Heart left ventricle (tissue), 16 donors: Measurements from ENCODE around the gene SULT1C3. TPM values are rescaled to one million over a fixed set of nuclear protein-coding genes. Genes with fewer than 3 reads are reported as not detected.

Experiments used
- ATAC-seq, 4 donors: fragments of 200-7000 bp; cut with Tn5 transposase; one replicate each; pipeline ENCODE4 v1.9.1; 2020 to 2022; ENCODE audit warnings: moderate library complexity in 4 of 4, mild to moderate bottlenecking in 3 of 4, moderate number of reproducible peaks in 1 of 4
- DNase-seq, 5 donors: peaks; one replicate each; pipeline ENCODE4 v3.0.0-alpha.2; 2020
- H3K27ac ChIP-seq, 12 donors: fragments of 200-600 bp; sonication (generic) in 4 of 12; one replicate each; pipeline versions ENCODE4 v1.5.0 to v1.8.0; 2016 to 2022; ENCODE audit warnings: mild to moderate bottlenecking in 2 of 12
- H3K27me3 ChIP-seq, 9 donors: fragments of 200-600 bp; sonication (generic) in 2 of 9; one replicate each; pipeline versions ENCODE4 v1.5.1 to v1.8.0; 2016 to 2022; ENCODE audit warnings: mild to moderate bottlenecking in 3 of 9
- H3K36me3 ChIP-seq, 9 donors: fragments of 200-600 bp; sonication (generic) in 2 of 9; one replicate each; pipeline versions ENCODE4 v1.5.0 to v1.8.0; 2018 to 2022; ENCODE audit warnings: mild to moderate bottlenecking in 2 of 9
- H3K4me1 ChIP-seq, 12 donors: fragments of 200-600 bp; sonication (generic) in 4 of 12; one replicate each; pipeline versions ENCODE4 v1.5.0 to v1.8.0; 2016 to 2022; ENCODE audit warnings: mild to moderate bottlenecking in 3 of 12
- H3K4me3 ChIP-seq, 12 donors: fragments of 200-600 bp; sonication (generic) in 4 of 12; one replicate each; pipeline versions ENCODE4 v1.5.0 to v1.8.0; 2017 to 2022; ENCODE audit warnings: mild to moderate bottlenecking in 9 of 12, moderate library complexity in 4 of 12
- H3K9me3 ChIP-seq, 12 donors: fragments of 200-600 bp; sonication (generic) in 4 of 12; one replicate each; pipeline versions ENCODE4 v1.5.0 to v1.8.0; 2016 to 2022; ENCODE audit warnings: mild to moderate bottlenecking in 1 of 12
- CTCF ChIP-seq, 12 donors: fragments of 200-600 bp; sonication (generic) in 4 of 12; IDR thresholded peaks; one replicate each; pipeline versions ENCODE4 v1.5.0 to v1.8.0; 2018 to 2022; ENCODE audit warnings: antibody characterized with exemption in 12 of 12, mild to moderate bottlenecking in 5 of 12
- POLR2A ChIP-seq, 2 donors: fragments of 450-650 bp; IDR thresholded peaks; one replicate each; pipeline ENCODE4 v1.6.1; 2017; ENCODE audit warnings: antibody characterized with exemption in 2 of 2, mild to moderate bottlenecking in 2 of 2, moderate library complexity in 2 of 2
- WGBS, 4 donors: extraction: QIAGEN DNeasy Blood & Tissue Kit in 2 of 4; methylation state at CpG; one replicate each; pipeline versions ENCODE4 v1.1.5 to v1.1.7; 2013 to 2018; 5-methylcytosine and 5-hydroxymethylcytosine counted together
- intact Hi-C, 10 donors: fragments of 100-400 bp; cut with DNase I; formaldehyde crosslinking; loops; one replicate each; pipeline versions ENCODE4 v1.11.1 to v1.14.2; 2022
- polyA plus RNA-seq, 2 donors: library from polyadenylated mRNA; stranded (reverse); fragments of 200-250 nt; gene quantifications; one replicate each; pipeline ENCODE4 v1.2.3, GENCODE V29; 2013
- total RNA-seq, 9 donors: library from RNA; depleted of rRNA in 2 of 9; stranded (reverse); fragments of >200 nt in 2 of 9; fragmentation: NEBNext Ultra II Directional in 3 of 9; extraction: Animal tissue kit (Norgen Biotek cat#: 25700) in 3 of 9; gene quantifications; one replicate each; pipeline versions ENCODE4 v1.1.0 to v1.2.4, GENCODE V29; 2016 to 2023
- donor health status: ischemic (EF 13 %, LVEDD 7.1; RV severe dilation, severe dysfunction).
- donor health status: healthy with polysubstance abuse.
- donor health status: DM: no; HTN: yes; CAD: no.
- donor health status: DM: no; HTN: no; CAD: no.
- donor health status: ischemic (EF 25% LVEDD 6.9; RV normal size, moderate dysfunction).
- donor health status: ischemic (EF 25% LVEDD 5.7; RV mildly dilated, moderate dysfunction).
- donor health status: healthy.
- donor health status: DM: yes; HTN: yes; CAD: no.
- donor health status: ischemic (EF 35%, LVEDD 5.7; RV mildly dilated, moderate dysfunction).
- donor health status: nonischemic (EF 11% LVEDD 7.7; RV severe dilation, severe dysfunction).
- donor health status: DM: yes; HTN: yes; CAD: no.
- donor health status: PGD.
- donor health status: ischemic (EF 29% LVEDD 5.4; RV normal size, mild dysfunction).
- donor health status: nonischemic (EF 23%, LVEDD 6.1; RV moderate dilation, normal function).

The SULT1C3 gene
- total and polyA plus RNA-seq, 11 donors = not detected

- ATAC-seq = no peak
- Histone ChIP-seq H3K4me1 (no peaks in the 10 kb centered on the region), H3K4me3 (no peak overlapping the region), H3K27me3 (no peaks in the 10 kb centered on the region), H3K9me3 (no peaks in the 10 kb centered on the region), H3K27ac (no peak overlapping the region), H3K36me3 (no peaks in the 10 kb centered on the region)
- WGBS, 4 donors = 19 to 40% (median 32%) methylated on average over 1 of the region's 1 CpG
- no peak for DNase-seq
- intact Hi-C loops = no loop called here
- TF ChIP-seq CTCF (IDR thresholded peaks at IDR 0.05) (no peak), POLR2A (IDR thresholded peaks at IDR 0.05) (no peak)
Measured at GRCh38 chr2:108253106-108253505, 13.3 kb downstream of the SULT1C3 start.

- TF ChIP-seq POLR2A (IDR thresholded peaks at IDR 0.05) (no peak), CTCF (IDR thresholded peaks at IDR 0.05) (no peak)
- Histone ChIP-seq H3K4me3 (no peak overlapping the region), H3K9me3 (no peaks in the 10 kb centered on the region), H3K27me3 (no peaks in the 10 kb centered on the region), H3K27ac (no peak overlapping the region), H3K4me1 (no peaks in the 10 kb centered on the region), H3K36me3 (no peaks in the 10 kb centered on the region)
- DNase-seq (no peak), ATAC-seq (no peak)
- intact Hi-C loops = no loop called here
- 55 to 82% (median 64%) methylated on average over 3 of the region's 3 CpGs for WGBS, 4 donors
Measured at GRCh38 chr2:108257757-108258331, 18.1 kb downstream of the SULT1C3 start.

GRCh38 chr2:108260773-108261172 lies 21.0 kb downstream of the SULT1C3 start:
- no peaks in the 10 kb centered on the region for H3K36me3 ChIP-seq
- intact Hi-C loops = no loop called here
- no peaks in the 10 kb centered on the region for H3K9me3 ChIP-seq
- H3K4me1 ChIP-seq = no peaks in the 10 kb centered on the region
- no peak for DNase-seq
- H3K27me3 ChIP-seq = no peaks in the 10 kb centered on the region
- ATAC-seq = no peak
- no peak overlapping the region for H3K27ac ChIP-seq
- TF ChIP-seq CTCF (IDR thresholded peaks at IDR 0.05) (no peak), POLR2A (IDR thresholded peaks at IDR 0.05) (no peak)
- 66 to 86% (median 70%) methylated on average over 1 of the region's 1 CpG for WGBS, 4 donors
- H3K4me3 ChIP-seq = no peak overlapping the region

- H3K36me3 ChIP-seq = no peaks in the 10 kb centered on the region
- DNase-seq (no peak), ATAC-seq (no peak)
- no peaks in the 10 kb centered on the region for H3K27me3 ChIP-seq
- H3K4me1 ChIP-seq = peaks cover 0 to under 1% (median 0%) of the 10 kb centered on the region in 12 donors
- TF ChIP-seq POLR2A (IDR thresholded peaks at IDR 0.05) (no peak), CTCF (IDR thresholded peaks at IDR 0.05) (no peak)
- no peak overlapping the region for H3K4me3 ChIP-seq
- H3K27ac ChIP-seq = no peak overlapping the region
- WGBS, 4 donors = 73 to 87% (median 79%) methylated on average over 1 of the region's 1 CpG
- H3K9me3 ChIP-seq = no peaks in the 10 kb centered on the region
- intact Hi-C loops = no loop called here
Measured at GRCh38 chr2:108262036-108262435, 22.3 kb downstream of the SULT1C3 start.
